Skeletal muscle satellite cell (primary cell): Measurements from ENCODE around the gene APOLD1.

Experiments used
- H3K27me3 ChIP-seq: 2 replicates; pipeline ENCODE4 v1.7.0; 2013; ENCODE audit warnings: low read length; ENCODE audit not compliant: control insufficient read depth, insufficient read depth
- H3K36me3 ChIP-seq: 2 replicates; pipeline ENCODE4 v1.7.0; 2013; ENCODE audit warnings: mild to moderate bottlenecking, control low read depth, low read length; ENCODE audit not compliant: insufficient read depth
- H3K4me1 ChIP-seq: 2 replicates; pipeline ENCODE4 v1.7.0; 2013; ENCODE audit warnings: low read length; ENCODE audit not compliant: control insufficient read depth, insufficient read depth
- H3K4me2 ChIP-seq: 2 replicates; pipeline ENCODE4 v1.7.0; 2013; ENCODE audit warnings: mild to moderate bottlenecking, low read length
- H3K4me3 ChIP-seq: 2 replicates; pipeline ENCODE4 v1.7.0; 2013; ENCODE audit warnings: low read length
- H3K9ac ChIP-seq: 2 replicates; pipeline ENCODE4 v1.7.0; 2013; ENCODE audit warnings: mild to moderate bottlenecking, low read depth, low read length, moderate library complexity
- H3K9me3 ChIP-seq: replicated peaks from 2 replicates; pipeline ENCODE4 v1.7.0; 2013; ENCODE audit warnings: mild to moderate bottlenecking, control low read depth, low read length

The APOLD1 gene

GRCh38 chr12:12788131-12788530, 2.7 kb downstream of the APOLD1 start:
- Histone ChIP-seq H3K27me3 (no peaks in the 10 kb centered on the region), H3K4me2 (no peak overlapping the region), H3K4me1 (peaks cover 23% of the 10 kb centered on the region), H3K36me3 (no peaks in the 10 kb centered on the region), H3K4me3 (no peak overlapping the region), H3K9me3 (no peaks in the 10 kb centered on the region), H3K9ac (peak overlapping the region; percentile 78)

DNA sequence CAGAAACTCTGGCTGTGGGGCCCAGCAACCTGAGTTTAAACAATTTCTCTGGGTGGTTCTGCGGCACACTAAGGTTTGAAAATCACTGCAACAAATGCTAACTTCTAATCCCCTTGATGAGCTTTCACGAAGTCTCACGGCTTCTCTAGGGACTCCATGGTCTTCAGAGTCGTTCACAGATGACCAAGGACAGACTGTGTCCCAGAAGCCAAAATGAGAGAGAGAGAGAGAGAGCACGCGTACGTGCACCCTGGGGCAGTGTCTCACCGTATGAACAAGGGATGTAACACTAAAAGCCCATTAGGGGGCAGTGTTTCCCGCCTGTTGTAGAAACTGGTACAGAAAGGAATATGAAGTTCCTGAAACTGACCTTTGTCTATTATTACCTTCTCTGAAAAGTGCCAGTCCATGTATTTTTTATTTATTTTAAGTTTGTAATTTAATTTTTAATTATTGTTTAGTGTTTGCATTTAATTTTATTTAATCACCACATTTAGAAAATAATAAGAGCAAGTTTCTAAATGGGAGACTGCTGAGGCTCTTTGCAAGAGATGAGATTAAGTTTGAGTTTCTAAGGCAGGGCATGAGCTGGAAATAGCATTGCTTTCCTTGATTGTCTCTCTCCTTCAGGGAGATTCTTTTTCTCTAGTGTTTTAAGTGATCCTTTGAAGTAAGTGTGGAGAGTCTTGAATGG, 3.4 kb downstream of the APOLD1 start:
- peak overlapping the region; percentile 78 for H3K9ac ChIP-seq
- peaks cover 23% of the 10 kb centered on the region for H3K4me1 ChIP-seq
- H3K4me2 ChIP-seq, result no peak overlapping the region
- no peaks in the 10 kb centered on the region for H3K36me3 ChIP-seq
- H3K27me3 ChIP-seq, result no peaks in the 10 kb centered on the region
- H3K9me3 ChIP-seq, result no peaks in the 10 kb centered on the region
- no peak overlapping the region for H3K4me3 ChIP-seq

DNA sequence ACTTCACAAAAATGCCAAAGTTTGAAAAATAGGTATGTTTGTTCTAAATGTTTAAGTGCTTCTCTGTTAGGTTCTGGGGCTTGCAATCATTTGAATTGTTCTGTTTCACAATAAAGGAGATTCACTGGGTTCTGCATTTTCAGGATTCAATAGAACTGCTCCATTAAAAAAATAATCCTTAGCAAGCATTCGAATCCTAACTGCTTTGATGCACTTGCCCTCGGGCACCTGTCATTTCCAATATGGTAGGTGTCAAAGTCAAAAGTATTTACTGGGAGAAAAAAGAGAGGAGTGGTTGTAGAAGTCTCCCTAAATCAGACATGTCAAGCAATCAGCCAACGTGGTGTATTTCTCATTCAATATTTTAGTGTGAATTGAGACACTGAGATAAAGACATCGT, 5.5 kb downstream of the APOLD1 start:
- Histone ChIP-seq H3K4me1 (peaks cover 22% of the 10 kb centered on the region), H3K4me3 (no peak overlapping the region), H3K9me3 (no peaks in the 10 kb centered on the region), H3K36me3 (no peaks in the 10 kb centered on the region), H3K9ac (no peak overlapping the region), H3K27me3 (no peaks in the 10 kb centered on the region), H3K4me2 (no peak overlapping the region)

DNA sequence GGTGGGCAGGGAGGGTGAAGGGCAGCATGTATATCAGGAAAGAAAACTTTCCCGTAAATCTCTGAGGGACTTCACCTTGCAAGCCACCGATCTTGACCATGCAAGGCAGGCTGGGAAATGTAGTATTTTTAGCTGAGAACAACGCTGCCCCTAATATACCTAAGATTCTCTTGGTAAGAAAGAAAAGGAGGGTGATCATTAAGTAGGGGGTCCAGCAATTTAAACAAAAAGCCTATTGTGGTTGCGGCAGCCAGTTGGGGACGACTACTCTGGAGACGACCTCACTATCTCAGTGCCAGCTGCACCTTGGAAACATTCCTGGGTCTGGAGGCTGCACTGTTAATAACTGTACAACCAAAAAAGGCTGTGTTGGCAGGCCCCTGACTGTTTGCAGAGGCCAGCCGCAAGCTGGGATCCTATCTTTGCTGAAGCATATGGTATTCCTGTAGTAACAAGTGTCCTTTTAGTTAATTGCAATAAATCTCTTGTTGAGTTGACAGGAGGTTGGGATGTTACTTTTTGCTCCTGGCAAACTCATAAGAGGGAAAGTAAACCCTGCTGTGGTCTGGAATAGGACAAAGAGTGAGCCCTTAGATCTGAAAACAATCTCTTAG, 6.4 kb downstream of the APOLD1 start:
- Histone ChIP-seq H3K9me3 (no peaks in the 10 kb centered on the region), H3K4me2 (peak overlapping the region; percentile 44), H3K4me3 (no peak overlapping the region), H3K9ac (no peak overlapping the region), H3K36me3 (no peaks in the 10 kb centered on the region), H3K27me3 (no peaks in the 10 kb centered on the region), H3K4me1 (peaks cover 13% of the 10 kb centered on the region)

DNA sequence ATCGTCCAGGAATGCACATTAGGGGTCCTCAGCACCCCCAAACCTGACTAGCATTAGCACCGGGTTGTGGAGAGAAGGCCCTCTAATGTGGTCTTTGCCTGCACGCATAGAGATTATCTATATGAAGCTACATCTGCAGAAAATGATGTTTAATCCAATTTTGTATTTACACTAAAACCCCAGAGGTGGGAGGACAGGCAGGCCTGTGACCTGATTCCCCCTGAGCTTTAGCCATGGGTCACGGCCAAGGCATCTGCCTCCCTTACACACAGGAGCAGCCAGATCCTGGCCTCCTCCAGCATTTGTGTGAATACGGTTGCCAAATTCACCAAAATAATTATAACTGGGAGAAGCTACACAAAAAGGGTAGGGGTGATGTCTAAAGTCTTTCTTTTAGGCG, 7.0 kb downstream of the APOLD1 start:
- H3K4me1 ChIP-seq, result peaks cover 8% of the 10 kb centered on the region
- no peak overlapping the region for H3K9ac ChIP-seq
- H3K4me2 ChIP-seq, result no peak overlapping the region
- H3K36me3 ChIP-seq, result no peaks in the 10 kb centered on the region
- H3K9me3 ChIP-seq, result no peaks in the 10 kb centered on the region
- no peaks in the 10 kb centered on the region for H3K27me3 ChIP-seq
- H3K4me3 ChIP-seq, result no peak overlapping the region

GRCh38 chr12:12794686-12795085, 9.2 kb downstream of the APOLD1 start:
- Histone ChIP-seq H3K27me3 (no peaks in the 10 kb centered on the region), H3K4me1 (no peaks in the 10 kb centered on the region), H3K4me2 (no peak overlapping the region), H3K9ac (no peak overlapping the region), H3K4me3 (no peak overlapping the region), H3K36me3 (no peaks in the 10 kb centered on the region), H3K9me3 (no peaks in the 10 kb centered on the region)

DNA sequence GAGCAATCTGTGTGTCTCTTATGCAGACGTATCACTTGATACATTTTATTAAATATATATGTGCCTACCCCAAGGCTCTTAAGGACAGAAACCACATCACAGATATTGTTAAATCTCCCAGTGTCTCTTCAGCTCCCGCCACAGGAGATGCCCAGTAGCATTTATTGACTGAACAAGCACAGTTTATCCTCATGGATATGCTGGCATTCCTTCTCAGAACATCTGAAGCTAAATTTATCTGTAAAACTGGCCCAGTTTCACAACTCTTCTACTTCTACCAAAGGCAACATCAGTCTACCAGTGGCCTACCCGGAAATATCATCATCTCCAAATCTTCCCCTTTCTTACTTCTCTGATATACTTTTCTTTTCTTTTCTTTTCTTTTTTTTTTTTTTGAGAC, 10.7 kb downstream of the APOLD1 start:
- no peaks in the 10 kb centered on the region for H3K27me3 ChIP-seq
- no peaks in the 10 kb centered on the region for H3K4me1 ChIP-seq
- no peak overlapping the region for H3K4me2 ChIP-seq
- no peak overlapping the region for H3K4me3 ChIP-seq
- H3K9me3 ChIP-seq, result no peaks in the 10 kb centered on the region
- H3K9ac ChIP-seq, result no peak overlapping the region
- no peaks in the 10 kb centered on the region for H3K36me3 ChIP-seq

DNA sequence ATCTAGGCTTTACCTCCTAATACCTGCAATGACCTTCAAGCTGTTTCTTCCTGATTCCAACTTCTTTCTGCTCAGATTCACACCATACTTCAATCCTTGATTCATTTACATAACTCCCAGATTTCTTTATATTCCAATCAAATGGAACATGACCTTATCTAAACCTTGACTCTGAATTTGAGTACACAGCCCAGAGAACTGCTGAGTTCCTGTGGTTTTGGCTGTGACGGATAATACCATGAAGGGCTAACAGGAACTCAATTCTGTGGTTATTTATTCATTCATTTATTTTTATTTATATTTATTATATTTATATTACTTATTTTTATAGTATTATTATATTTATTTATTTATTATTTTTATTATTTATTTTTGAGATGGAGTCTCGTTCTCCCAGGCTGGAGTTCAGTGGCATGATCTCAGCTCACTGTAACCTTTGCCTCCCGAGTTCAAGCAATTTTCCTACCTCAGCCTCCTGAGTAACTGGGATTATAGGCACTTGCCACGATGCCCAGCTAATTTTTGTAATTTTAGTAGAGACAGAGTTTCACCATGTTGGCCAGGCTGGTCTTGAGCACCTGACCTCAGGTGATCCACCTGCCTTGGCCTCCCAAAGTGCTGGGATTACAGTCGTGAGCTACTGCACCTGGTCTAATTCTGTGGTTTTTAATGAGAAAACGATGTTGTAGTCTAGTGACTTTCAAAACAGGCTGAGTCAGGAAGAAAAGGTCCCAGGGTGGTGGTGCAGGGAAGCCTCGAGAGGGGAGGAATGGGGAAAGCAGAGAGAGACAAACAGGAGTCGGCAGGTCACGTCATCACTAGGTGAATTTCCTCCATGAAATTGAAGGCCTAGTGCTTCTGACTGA, 11.7 kb downstream of the APOLD1 start:
- Histone ChIP-seq H3K9ac (no peak overlapping the region), H3K9me3 (no peaks in the 10 kb centered on the region), H3K27me3 (no peaks in the 10 kb centered on the region), H3K36me3 (no peaks in the 10 kb centered on the region), H3K4me1 (no peaks in the 10 kb centered on the region), H3K4me3 (no peak overlapping the region), H3K4me2 (no peak overlapping the region)

DNA sequence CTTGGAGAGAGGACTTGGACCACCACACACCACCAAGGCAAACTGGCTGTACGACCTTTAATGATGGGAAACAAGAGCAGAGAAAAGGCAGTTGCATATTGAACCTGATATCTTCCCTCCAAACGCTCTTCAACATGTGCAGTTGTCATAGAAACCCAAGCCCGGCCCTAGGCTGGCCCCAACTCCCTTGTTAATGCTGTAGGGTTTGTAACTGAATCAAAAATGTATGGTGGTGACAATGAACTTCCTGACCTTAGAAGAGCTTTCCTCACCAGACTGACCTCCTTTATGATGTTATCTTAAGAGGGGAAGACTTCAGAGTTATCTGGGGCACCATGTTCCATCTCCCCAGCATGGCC, 12.3 kb downstream of the APOLD1 start:
- H3K36me3 ChIP-seq, result no peaks in the 10 kb centered on the region
- no peaks in the 10 kb centered on the region for H3K4me1 ChIP-seq
- H3K4me3 ChIP-seq, result no peak overlapping the region
- H3K4me2 ChIP-seq, result no peak overlapping the region
- H3K9me3 ChIP-seq, result no peaks in the 10 kb centered on the region
- H3K27me3 ChIP-seq, result no peaks in the 10 kb centered on the region
- no peak overlapping the region for H3K9ac ChIP-seq

DNA sequence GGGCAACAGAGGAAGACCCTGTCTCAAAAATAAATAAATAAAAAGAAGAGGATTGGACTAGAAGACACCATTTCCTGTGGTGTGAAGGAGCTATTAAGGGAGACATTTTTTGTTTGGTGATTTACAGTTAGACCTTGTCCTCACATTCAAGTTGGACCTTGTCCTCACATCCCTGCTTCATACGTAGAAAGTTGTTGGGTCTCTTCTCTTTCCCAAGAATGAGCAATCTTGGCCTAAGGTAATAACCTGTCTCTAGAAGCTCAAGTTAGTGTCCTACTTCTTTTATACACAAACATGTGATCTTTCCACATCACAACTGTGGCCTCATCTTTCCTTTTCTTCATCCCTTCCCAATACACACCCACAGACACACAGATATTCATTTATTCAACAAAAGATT, 13.0 kb downstream of the APOLD1 start:
- Histone ChIP-seq H3K27me3 (no peaks in the 10 kb centered on the region), H3K9ac (no peak overlapping the region), H3K4me3 (no peak overlapping the region), H3K4me1 (peaks cover 6% of the 10 kb centered on the region), H3K9me3 (no peaks in the 10 kb centered on the region), H3K4me2 (no peak overlapping the region), H3K36me3 (no peaks in the 10 kb centered on the region)

GRCh38 chr12:12799163-12799920, 13.9 kb downstream of the APOLD1 start:
- Histone ChIP-seq H3K4me1 (peaks cover 15% of the 10 kb centered on the region), H3K4me2 (no peak overlapping the region), H3K27me3 (no peaks in the 10 kb centered on the region), H3K36me3 (no peaks in the 10 kb centered on the region), H3K4me3 (no peak overlapping the region), H3K9ac (no peak overlapping the region), H3K9me3 (no peaks in the 10 kb centered on the region)
